Activated CD8-positive, alpha-beta memory T cell treated with anti-CD3 and anti-CD28 coated beads for 48 hours (primary cell): ENCODE measurements around the gene CPVL.

ENCODE experiments used
- DNase-seq, 3 experiments: peaks; one replicate each; pipeline ENCODE4 v3.0.0-alpha.2; 2020; ENCODE audit warnings: low read depth in 2 of 3, low spot score in 2 of 3

The CPVL gene

DNA sequence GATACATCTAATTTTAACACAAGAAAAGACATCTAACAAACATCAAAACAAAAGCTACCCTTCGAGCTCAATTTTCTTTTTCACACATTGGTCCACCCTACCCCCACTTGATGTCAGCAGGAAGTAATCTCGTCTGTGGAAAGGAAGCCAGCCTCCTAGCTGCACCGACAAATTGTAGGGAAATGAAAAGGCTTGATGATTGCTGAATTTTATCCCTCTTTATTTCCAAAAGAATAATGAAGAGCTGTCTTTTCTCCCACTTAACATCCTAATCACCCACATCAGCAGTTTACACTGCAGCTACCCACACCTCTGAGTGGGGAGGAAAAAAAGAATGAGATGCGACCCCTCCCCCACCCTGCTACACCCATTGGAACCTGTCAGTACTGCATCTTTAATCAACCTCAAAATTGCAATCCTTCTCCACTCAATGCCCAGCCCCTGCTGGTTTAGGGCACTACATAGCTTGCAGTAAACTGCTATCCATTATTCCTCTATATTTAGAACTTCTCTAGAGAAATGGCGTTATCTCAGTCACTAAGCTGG lies 10.6 kb upstream of the CPVL start:
- no peak for DNase-seq

GRCh38 chr7:29154076-29154475 lies 7.7 kb upstream of the CPVL start:
- no peak for DNase-seq

DNA sequence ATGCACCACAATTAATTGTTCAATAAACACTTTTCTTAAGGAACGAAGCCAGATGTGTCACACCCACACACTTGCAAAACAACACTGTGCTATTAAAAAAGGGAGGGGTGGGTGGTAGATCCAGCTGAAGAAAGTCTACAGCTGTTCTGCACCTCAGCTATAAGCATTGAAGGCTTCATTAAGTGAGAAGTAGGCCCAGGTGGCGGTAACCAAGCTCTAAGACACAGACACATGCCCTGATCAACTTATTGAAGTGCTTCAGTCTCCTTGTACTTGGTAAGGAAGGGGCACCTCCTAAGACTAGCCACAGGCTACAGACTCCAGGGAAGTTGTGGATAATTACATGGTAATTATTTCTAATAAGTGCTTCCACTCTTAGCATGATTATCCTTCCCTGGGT lies 4.5 kb upstream of the CPVL start:
- no peak for DNase-seq

DNA sequence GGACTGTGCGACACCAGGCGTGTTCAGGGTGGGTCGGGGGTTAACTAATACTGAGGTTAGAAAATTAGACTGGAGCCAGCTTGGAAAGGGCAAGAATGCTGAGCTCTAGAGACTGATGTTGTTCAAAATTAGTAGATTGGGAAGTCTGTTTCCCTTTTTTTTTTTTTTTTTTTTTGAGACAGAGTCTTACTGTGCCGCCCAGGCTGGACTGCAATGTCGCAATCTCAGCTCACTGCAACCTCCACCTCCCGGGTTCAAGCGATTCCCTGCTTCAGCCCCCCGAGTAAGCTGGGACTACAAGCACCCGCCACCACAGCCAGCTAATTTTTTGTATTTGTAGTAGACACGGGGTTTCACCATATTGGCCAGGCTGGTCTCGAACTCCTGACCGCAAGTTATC lies 2.7 kb upstream of the CPVL start:
- DNase-seq = no peak

DNA sequence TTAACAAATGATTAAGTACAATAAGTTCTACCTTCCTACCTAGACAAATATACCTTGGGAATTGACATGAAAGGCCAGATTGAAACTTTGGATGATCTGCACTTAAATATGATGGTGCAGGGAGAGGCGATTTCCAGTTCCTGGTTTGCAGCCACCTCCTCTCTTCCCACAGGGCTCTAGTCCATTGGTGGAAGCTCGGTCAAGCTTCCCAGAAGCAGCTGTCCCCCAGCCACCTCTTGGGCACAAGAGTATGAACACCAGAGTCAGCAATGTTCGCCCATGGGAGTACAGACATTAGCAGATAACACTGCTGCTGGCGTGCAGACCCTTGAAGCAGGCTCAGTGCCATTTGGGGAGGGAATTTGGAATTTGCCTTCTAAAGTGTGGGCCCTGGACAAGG lies 1.5 kb upstream of the CPVL start:
- no peak for DNase-seq

- DNase-seq = no peak
Measured at GRCh38 chr7:29146888-29147609, 712 bp upstream of the CPVL start.

DNA sequence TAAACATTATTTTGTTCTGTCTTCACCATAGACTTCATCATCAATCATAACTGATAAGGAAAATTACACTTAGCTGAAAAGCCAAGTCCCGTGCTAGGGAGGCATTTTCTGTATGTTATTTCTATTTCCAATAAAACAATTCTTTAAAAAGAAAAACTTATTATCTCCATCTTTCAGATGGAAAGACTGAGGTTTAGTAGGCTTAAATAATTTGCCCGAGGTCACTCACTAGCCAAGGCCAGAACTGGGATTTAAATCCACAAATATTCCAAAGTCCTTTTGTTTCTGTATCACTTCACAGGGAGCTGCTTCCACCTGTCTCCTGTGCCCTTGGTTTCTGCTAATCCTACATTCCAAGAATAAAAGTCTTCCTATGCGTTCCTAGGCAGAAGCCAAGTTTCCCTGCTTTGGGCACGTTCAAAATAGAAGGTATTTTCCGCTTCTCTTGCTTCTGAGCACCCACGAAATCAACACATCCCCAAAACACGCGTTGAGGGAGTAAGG lies 732 bp downstream of the CPVL start:
- DNase-seq = no peak

- no peak for DNase-seq
Measured at GRCh38 chr7:29143751-29144150, 2.6 kb downstream of the CPVL start.

DNA sequence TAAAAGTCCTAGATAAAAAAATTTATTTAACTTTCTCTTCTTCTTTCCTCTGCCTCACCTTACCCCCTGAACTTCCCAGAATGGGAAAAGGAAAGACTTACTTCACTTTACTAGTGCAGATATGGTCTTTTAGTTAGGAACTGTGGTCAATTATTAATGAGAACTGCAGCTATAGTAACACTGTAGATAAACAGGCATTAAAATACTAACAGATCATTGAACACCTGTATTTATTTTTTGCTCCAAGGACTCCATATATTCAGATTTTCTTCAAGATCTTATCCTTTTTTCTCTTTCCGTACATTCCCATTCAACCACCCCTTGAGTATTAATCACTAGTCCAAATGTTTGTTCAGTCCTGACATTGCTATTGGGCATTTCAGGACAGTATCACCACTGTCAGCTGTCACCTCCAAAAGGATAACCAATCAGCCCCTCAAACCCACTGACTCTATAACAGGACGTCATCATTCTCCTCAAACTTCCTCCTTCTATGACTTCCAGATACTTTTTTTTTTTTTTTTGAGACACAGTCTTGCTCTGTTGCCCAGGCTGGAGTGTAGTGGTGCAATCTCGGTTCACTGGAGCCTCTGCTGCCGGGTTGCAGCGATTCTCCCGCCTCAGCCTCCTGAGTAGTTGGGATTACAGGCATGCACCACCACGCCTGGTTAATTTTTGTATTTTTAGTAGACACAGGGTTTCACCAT lies 4.2 kb downstream of the CPVL start:
- no peak for DNase-seq

GRCh38 chr7:29140873-29141468 lies 5.4 kb downstream of the CPVL start:
- DNase-seq = no peak

GRCh38 chr7:29139796-29140195 lies 6.5 kb downstream of the CPVL start:
- DNase-seq = no peak

DNA sequence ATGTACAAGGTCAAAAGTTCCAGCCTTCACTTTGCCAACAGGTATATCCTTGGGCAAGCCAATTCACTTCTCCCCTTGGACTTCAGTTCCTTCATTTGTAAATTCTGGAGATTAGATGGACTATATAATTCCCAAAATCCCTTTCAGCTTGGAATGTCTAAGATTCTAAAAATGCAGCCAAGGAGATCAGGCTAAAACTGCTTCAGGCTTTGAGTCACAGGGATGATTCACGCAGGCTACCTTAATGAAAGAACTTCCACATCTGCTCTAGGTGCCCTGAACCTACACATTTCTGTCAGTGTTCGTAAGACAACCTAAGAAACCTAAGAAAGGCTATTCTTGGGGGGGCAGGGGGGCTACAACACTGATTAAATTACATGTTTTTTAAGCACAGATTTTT lies 7.1 kb downstream of the CPVL start:
- no peak for DNase-seq

DNA sequence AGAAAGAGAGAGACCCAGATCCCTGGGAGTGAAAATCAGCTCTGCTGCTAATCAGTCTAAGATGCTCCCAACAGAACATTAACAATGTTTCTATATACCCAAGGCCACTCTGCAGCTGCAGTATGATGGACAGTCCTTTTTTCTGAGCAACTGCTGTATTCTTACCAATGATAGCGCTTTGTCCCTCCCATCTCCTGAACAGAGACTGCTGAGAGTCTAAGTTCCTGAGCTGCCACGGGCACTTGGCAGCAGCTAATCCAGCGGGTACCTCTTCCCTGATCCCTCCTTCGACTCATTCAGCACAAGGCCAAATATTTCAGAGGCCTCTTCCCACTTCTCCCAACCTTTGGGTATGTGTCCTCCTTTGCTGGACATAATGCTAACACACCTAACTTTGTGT lies 7.7 kb downstream of the CPVL start:
- no peak for DNase-seq

DNA sequence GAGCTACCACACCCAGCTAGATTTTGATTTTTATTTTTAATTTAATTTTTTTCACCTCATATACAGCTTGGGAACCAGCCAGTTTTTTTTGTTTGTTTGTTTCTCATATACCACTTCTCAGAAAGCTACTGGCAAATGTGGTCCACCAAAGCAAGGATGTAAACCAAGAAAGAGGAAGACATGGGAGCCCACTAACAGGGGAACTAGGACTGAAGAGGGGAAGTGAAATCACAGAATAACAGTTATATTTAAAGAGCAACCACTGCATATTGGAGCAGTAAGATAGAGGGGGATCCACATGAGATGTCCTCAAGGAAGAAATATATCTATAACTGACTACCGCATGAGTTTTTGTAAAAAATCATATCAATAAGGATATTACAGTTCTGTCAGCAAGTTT lies 10.5 kb downstream of the CPVL start:
- no peak for DNase-seq

DNA sequence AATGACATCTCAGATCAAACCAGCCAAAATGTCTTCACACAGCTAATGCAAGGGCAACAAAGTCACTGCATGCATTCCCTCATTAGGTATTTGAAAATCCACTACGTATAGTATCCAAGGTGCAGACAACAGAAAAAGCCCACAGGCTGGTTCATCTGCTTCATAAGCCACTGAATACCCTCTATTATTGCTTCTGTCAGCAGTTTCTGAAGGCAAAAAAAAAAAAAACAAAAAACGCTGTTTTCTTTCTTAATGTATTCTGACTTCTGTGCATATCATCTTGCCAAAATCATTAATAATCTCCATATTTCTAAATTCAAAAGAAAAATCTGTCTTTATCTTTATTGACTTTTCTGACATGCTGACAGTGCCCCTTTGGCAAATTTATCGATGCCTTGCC lies 13.4 kb downstream of the CPVL start:
- DNase-seq = no peak

GRCh38 chr7:29131678-29132077 lies 14.7 kb downstream of the CPVL start:
- DNase-seq = no peak

GRCh38 chr7:29130096-29130495 lies 16.2 kb downstream of the CPVL start:
- no peak for DNase-seq

GRCh38 chr7:29127527-29127926 lies 18.8 kb downstream of the CPVL start:
- DNase-seq = no peak

GRCh38 chr7:29126804-29127203 lies 19.5 kb downstream of the CPVL start:
- no peak for DNase-seq

DNA sequence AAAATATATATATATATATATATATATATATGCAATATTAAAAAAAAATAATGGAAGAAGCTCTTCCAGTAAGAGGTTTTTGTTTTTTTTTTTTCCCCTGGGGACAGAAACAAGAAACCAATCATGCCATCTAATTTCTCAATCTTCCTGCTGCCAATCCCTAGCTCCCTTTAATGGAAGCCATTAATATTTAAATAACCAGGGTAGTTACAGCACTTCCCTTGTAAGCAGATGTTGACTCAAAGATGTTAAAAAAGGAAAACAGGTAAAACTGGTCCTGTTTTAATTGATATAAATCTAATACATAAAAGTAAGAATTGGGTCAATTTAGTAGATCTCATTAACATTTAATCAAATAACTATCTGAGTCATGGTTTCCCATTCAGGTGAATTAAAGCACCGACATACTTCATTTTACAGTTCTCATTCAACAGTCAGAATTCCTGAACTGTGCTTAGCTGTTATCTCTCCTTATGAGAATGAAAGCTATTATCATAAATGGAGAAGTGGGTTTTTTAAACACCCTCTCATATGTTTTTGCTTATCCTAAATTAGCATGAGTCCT lies 22.6 kb downstream of the CPVL start:
- DNase-seq = no peak

DNA sequence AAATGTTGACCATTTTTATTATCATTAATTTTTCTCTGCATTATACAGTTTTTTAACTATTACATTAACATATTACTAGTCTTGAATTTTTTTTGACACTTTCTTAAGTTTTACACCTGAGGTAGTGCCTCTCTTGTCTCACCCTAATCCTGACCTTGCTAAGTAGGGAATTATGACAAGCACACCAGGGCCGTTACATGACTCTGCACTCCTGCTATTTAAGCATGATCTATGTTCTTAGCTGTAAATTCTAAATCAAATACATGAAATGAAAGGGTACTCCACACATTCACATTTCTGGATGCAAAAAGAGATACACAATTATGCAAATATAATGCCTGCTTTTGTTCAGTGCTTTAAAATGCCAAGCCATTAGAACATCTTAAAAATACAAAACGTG lies 23.6 kb downstream of the CPVL start:
- DNase-seq = no peak

DNA sequence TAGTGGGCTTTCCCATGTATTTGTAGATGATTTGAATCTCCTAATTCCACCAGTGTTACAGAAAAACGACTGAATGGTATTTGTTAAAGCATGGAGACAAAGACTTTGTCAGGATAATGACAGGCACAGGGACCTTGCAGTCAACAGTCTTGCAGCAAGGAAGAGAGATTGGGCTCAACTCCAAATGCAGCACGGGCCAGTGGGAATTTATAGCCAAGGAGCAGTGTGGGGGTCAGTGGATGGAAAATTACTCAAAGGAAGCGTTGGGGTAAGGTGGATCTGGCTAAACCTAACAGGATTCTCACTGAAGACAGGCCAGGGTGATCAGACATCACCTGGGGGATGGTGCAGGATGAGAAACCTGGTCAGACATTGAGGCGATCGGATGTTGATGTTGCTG lies 24.3 kb downstream of the CPVL start:
- no peak for DNase-seq
